CD4-positive, alpha-beta T cell treated with Interleukin-17A for 1 hour (primary cell): ENCODE results near the gene CD300E.
"Not testable (repeated sequence)": the region's sequence is repeated elsewhere in the genome, so short reads cannot be mapped to it uniquely, and the experiment has no call there.

Experiments used
- DNase-seq: peaks from one replicate; pipeline ENCODE4 v3.0.0-alpha.2; 2020

Gene CD300E

DNA sequence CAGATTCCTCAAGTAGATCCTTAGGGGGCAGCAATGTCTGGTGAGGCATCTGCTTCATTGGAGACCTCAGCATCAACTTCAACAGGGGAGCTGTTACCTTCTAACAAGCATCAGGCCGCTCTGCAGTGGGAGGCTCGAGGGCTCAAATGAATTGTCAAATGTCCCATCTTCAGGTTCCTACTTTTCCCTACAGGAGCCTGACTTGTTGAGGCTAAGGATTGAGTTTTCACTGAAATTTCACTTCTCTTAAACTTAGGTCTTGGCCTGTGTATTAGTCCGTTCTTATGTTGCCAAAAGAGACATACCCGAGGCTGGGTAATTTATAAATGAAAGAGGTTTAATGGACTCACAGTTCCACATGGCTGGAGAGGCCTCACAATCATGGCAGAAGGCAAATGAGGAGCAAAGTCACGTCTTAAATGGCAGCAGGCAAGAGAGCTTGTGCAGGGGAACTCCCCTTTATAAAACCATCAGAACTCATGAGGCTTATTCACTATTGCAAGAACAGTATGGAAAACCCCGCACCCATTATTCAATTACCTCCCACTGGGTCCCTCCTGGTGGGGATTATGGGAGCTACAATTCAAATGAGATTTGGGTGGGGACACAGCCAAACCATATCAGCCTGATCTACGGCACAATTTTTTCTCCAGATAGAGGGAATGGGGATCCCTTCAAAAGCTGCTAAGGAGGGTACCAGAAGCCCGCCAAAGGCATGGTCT, 26.3 kb downstream of the CD300E start:
- DNase-seq, result no peak

GRCh38 chr17:74595037-74595750, 28.3 kb downstream of the CD300E start:
- DNase-seq, result no peak

- no peak for DNase-seq
Measured at GRCh38 chr17:74592087-74592990, 31.2 kb downstream of the CD300E start, which contains the start of gene CD300LD. Gene CD300LD, minus strand, starts transcription at chr17:74592283. Its CDS starts 81 bp downstream, at chr17:74592202.

DNA sequence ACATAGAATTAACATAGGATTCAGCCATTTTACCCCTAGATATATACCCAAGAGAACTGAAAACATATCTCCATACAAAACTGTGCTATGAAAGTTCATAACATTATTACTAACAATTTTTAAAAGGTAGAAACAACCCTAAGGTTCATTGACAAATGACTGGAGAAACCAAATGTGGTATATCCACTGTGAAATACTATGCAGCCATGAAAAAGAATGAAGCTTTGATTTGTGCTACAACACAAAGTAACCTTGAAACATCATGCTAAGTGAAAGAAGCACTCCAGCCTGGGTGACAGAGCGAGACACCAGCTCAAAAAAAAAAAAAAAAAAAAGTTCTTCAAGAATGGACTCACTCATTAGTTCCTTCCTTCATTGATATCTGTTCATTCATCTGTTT, 32.0 kb downstream of the CD300E start:
- DNase-seq, result no peak

- no peak for DNase-seq
Measured at GRCh38 chr17:74585711-74586110, 37.8 kb downstream of the CD300E start.

DNA sequence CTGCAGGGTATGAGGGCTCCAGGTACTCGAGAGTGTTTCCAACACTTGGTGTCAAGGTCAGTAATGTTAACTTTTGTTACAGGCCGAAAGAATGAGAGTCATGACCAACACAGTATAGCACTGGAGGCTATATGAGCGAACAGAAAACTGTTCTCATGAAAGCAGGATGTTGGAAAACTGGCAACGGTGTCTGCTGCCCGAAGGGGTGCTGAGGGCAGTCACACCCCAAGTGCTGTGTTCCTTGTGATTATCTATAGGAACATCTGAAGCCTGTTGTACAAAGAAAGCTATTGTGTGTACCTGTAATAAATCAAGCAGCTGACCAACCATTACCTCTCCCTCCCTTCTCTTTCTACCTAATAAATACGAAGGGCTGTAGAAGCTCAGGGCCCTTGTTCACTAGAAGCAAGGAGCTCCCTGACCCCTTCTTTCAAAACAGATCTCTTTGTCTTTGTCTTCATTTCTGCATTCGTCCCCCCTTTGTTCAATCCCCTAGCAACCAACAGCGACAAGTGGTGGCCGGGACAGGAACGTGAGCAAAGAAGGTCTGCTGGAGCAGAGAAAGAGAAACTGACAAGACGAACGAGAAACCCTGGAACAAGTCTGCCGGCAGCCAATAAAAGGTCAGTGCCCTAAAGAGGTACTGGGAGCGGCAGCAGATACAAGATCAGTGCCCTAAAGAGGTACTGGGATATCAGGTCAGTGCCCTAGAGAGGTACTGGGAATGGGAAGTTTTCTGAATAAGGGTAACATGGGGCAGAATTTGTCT, 39.1 kb downstream of the CD300E start:
- no peak for DNase-seq

DNA sequence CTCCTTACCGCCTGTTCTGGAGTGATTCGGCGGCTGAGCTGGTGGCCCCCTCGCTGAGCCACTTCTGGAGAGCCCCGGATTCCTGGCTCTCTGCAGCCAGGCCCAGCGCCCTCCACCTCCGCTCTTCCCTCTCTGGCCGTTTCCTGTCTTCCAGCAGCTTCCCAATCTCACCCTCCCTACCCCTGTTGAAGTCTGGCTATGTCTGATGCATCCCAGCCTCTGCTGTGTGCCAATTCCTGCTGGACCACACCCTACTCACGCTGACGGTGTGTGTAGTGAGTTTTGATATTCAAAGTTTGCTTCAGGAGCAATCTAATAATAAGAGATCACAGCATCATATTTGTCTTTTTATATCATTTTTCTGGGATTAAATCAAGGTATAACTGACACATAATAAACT, 40.9 kb downstream of the CD300E start:
- no peak for DNase-seq

DNA sequence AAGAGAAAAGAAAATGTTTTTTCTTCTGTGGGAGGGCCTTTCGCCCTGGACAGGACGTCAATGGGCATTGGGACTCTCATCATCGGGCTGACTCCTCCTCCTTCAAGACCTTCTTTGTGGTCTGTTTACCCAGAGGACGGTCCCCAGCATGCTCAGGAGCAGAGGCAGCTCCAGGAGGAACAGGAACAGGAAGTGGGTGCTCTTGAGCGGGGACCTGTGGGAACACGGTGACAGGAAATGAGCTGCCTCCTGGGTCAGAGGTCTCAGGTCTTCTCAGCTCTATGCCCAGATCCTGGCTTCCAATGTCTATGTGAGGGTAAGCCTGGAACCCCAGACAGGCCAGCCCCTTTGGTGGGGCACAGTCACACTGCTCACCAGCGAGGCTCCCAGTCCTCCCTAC, 43.6 kb downstream of the CD300E start:
- DNase-seq, result no peak

GRCh38 chr17:74578979-74579378, 44.6 kb downstream of the CD300E start:
- DNase-seq, result no peak

GRCh38 chr17:74574489-74575142, 48.9 kb downstream of the CD300E start:
- no peak for DNase-seq

- DNase-seq, result not testable (repeated sequence)
Measured at GRCh38 chr17:74573635-74574034, 49.9 kb downstream of the CD300E start.

- DNase-seq, result no peak
Measured at GRCh38 chr17:74573169-74573568, 50.4 kb downstream of the CD300E start.

DNA sequence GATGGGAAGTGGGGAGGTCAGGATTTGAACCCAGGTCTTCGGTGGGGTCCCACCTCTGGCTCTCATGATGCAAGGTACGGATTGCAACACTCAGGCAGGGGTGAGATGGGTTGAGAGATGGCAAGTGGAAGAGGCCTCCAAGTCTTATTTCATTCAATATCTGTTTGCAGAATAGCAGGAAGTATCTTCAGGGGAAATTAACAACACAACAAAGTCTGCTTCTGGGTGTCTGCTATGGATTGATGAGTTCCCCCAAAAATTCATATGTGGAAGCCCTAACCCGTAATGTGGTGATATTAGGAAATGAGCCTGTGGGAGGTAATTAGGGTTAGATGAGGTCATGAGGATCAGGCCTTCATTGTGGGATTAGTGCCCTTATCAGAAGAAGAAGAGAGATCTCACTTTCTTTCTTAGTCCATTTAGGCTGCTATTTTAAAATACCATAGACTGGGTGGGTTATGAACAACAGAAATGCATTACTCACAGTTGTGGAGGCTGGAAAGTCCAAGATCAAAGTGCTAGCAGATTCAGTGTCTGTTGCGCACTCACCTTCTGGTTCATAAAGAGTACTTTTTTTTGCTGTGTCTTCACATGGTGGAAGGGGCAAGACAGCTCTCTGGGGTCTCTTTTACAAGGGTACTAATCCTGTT, 51.8 kb downstream of the CD300E start:
- DNase-seq, result no peak

- DNase-seq, result peak; percentile 32
Measured at GRCh38 chr17:74569020-74570003, 54.2 kb downstream of the CD300E start.

- no peak for DNase-seq
Measured at GRCh38 chr17:74568106-74568873, 55.2 kb downstream of the CD300E start.

DNA sequence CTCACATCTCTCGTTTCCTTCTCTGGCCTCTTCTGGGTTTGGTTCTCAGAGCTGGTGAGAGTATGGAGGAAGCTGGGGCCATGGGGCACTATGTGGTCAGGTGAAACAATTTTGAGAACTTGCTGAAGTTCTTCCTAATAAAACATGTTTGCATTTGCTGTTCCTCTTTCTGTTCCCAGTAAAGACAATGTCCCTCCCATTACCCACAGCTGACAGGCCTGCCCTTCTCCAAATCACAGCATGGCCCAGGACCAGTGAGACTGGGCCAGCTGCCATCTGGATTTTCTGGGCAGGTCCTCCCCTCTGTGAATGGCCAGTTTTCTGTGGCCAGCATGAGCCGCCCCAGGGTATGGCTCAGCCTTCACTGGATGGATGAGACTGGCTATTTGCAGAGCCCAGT, 56.1 kb downstream of the CD300E start, which contains the start of gene CD300H:
CD300H (minus strand) TSS at position 113 of the 400 bp plus-strand sequence.
- no peak for DNase-seq

- DNase-seq, result peak; percentile 22
Measured at GRCh38 chr17:74566132-74566753, 57.3 kb downstream of the CD300E start.

- DNase-seq, result no peak
Measured at GRCh38 chr17:74565126-74565525, 58.4 kb downstream of the CD300E start.

DNA sequence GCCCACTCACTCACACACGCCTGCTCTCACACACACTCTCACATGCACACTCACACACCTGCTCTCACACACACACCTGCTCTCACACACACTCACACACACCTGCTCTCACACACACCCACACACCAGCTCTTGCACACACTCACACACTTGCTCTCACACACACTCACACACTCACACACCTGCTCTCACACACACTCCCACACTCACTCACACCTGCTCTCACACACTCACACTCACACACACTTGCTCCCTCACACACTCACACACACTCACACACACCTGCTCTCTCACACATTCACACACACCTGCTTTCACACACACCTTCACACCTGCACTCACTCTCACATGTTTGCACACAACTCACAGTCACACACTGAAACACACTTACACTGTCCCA, 60.2 kb downstream of the CD300E start:
- no peak for DNase-seq
